ENCODE data around the gene TSPYL4. TPM values are rescaled to one million over a fixed set of nuclear protein-coding genes. Genes with fewer than 3 reads are reported as not detected.

TSPYL4 gene
- total RNA-seq (10 to 100 TPM; 24.4 to 38.9 (median 28.9) TPM), polyA plus RNA-seq (10 to 100 TPM in 1 of 2 donors, 1 to 10 TPM in 1; 8.5 to 23.8 TPM)
- long read RNA-seq, donor 1, full-length matches to known transcripts = 4 of 4 reads
- long read RNA-seq, donor 1, partial matches to known transcripts = 0 of 4 reads
- long read RNA-seq, donor 1, other reads (novel, unspliced or antisense) = 0 of 4 reads
- long read RNA-seq, donor 2, full-length matches to known transcripts = 3 of 4 reads
- long read RNA-seq, donor 2, partial matches to known transcripts = 0 of 4 reads
- long read RNA-seq, donor 2, other reads (novel, unspliced or antisense) = 1 of 4 reads
- long read RNA-seq, donor 3, full-length matches to known transcripts = 2 of 3 reads
- long read RNA-seq, donor 3, partial matches to known transcripts = 0 of 3 reads
- long read RNA-seq, donor 3, other reads (novel, unspliced or antisense) = 1 of 3 reads

DNA sequence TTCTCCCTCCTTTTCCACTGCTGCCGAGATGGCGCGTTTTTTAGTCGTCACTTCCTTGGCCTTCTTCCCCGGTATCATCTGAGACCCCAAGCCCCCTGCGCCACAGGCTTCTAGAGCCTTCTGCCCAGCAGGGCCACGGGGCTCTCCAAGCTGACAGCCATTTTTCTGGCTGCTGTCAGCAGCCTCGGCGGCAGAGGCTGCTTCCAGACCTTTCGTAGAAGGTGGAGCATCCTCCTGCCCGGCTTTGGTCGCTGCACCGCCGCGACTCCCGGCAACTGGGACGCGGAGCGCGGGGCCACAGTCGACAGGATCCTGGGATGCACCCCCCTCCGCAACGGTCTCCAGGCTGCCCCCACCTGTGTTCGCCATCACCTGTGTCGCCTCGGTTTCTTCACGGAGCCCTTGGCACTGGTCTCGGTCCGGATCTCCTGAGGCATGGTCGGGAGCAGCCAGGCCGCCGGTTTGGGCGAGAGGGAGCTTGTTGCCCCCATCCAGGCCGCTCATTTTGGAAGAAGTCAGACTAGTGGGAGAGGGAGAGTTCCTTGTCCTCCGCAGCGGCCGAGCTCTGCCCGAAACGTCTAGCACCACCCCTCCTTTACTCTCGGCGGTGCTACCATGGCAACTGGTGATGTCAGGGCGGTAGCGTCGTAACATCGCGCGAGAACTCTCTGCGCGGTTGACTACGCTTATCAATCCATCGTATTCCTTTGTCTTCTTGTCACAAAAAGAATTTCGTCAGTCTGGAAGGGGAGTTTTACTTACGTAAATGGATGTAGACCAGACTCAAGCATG lies at the start of gene TSPYL4:
TSS of gene TSPYL4 (minus strand) at position 571 of the 792 bp plus-strand sequence. CDS start at position 504, 67 bp downstream.
- DNase-seq = peak; percentile 91 to 96
- TF ChIP-seq, protein P1, sequence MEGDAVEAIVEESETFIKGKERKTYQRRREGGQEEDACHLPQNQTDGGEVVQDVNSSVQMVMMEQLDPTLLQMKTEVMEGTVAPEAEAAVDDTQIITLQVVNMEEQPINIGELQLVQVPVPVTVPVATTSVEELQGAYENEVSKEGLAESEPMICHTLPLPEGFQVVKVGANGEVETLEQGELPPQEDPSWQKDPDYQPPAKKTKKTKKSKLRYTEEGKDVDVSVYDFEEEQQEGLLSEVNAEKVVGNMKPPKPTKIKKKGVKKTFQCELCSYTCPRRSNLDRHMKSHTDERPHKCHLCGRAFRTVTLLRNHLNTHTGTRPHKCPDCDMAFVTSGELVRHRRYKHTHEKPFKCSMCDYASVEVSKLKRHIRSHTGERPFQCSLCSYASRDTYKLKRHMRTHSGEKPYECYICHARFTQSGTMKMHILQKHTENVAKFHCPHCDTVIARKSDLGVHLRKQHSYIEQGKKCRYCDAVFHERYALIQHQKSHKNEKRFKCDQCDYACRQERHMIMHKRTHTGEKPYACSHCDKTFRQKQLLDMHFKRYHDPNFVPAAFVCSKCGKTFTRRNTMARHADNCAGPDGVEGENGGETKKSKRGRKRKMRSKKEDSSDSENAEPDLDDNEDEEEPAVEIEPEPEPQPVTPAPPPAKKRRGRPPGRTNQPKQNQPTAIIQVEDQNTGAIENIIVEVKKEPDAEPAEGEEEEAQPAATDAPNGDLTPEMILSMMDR (IDR thresholded peaks at IDR 0.05) = no peak
- intact Hi-C loops (cut with DNase I) = loop anchor here in 1 of 10 donors (1.0 kb wide), 1 partner anchor 26 kb away; the partner anchor contains the start of gene TSPYL1
- WGBS, 2 donors = 0 to 1% methylated on average over 53 of the region's 53 CpGs
- no peaks in the 10 kb centered on the region for H3K9me3 ChIP-seq
- H3K27me3 ChIP-seq = no peaks in the 10 kb centered on the region
- H3K27ac ChIP-seq = peak within 1 kb of the TSS; percentile 57 to 92 (median 88)
- peaks cover 0 to 66% (median 57%) of the 10 kb centered on the region in 9 donors for H3K4me1 ChIP-seq
- ATAC-seq = peak; percentile 95 to 99 (median 98)
- H3K36me3 ChIP-seq = peaks cover 0 to 3% (median 0%) of the 10 kb centered on the region in 9 donors
- H3K4me3 ChIP-seq = peak within 1 kb of the TSS; percentile 78 to 97 (median 86)

DNA sequence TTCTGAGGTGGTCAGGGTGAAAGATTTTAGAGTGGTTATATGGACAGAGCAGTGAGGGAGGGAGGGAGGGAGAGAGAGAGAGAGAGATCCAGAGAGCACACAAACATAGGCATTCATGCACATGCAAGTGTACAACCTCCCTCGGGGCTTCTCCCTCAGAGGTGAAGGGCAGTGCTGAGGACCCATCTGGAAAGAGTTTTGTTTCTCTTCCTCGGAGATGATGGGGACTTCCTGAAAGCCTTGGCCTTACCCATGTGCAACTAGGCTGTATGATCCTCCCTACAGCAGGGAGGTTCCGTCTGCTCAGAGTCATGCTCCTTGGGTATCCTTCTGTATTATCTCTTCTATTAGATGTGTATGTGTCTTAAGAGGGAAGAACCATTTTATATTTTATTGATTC lies 47.2 kb upstream of the TSPYL4 start:
- H3K4me1 ChIP-seq = peaks cover 0 to 14% (median 0%) of the 10 kb centered on the region in 9 donors
- WGBS, 2 donors = 78 to 83% methylated on average over 3 of the region's 3 CpGs
- no peaks in the 10 kb centered on the region for H3K36me3 ChIP-seq
- H3K4me3 ChIP-seq = no peak overlapping the region
- DNase-seq (no peak), ATAC-seq (no peak)
- H3K27me3 ChIP-seq = no peaks in the 10 kb centered on the region
- H3K9me3 ChIP-seq = peaks cover 0 to 18% (median 9%) of the 10 kb centered on the region in 11 donors
- TF ChIP-seq, protein P1 (IDR thresholded peaks at IDR 0.05) = no peak
- intact Hi-C loops (cut with DNase I) = loop anchor here in 1 of 10 donors (10.0 kb wide), 1 partner anchor 134 kb away; no protein-coding TSS in a partner anchor
- H3K27ac ChIP-seq = no peak overlapping the region

DNA sequence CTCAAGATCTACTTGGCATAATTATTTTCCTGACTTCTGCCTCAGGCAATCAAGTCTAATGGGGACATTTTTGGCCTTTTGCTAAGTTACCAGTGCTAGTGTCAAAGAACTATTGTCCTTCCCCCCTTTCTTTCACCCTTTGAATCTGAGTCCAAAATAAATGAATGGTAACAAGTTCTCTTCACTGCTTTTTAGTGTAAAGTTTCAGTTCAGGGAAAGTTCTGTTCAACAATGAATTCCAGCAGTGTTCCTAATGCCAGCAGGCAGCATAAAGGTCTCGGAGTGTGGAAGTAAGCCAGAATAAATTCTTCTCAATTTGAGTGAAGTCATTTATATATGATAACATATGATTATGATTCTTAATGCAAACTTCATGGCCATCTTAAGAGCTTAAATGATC lies 46.7 kb upstream of the TSPYL4 start:
- WGBS, 2 donors = 85 to 87% methylated on average over 1 of the region's 1 CpG
- H3K27ac ChIP-seq = no peak overlapping the region
- intact Hi-C loops (cut with DNase I) = loop anchor here in 1 of 10 donors (10.0 kb wide), 1 partner anchor 134 kb away; no protein-coding TSS in a partner anchor

More for the DNA sequence above, 46.7 kb upstream of the TSPYL4 start:
- Histone ChIP-seq H3K36me3 (no peaks in the 10 kb centered on the region), H3K9me3 (peaks cover 0 to 18% (median 9%) of the 10 kb centered on the region in 11 donors), H3K4me1 (peaks cover 0 to 14% (median 0%) of the 10 kb centered on the region in 9 donors), H3K4me3 (no peak overlapping the region), H3K27me3 (no peaks in the 10 kb centered on the region)
- DNase-seq (no peak), ATAC-seq (no peak)
- TF ChIP-seq, protein P1 (IDR thresholded peaks at IDR 0.05) = no peak
